ENCODE measurements around the gene MDGA2.
"Not testable (repeated sequence)": the region's sequence is repeated elsewhere in the genome, so short reads cannot be mapped to it uniquely, and the experiment has no call there.

The MDGA2 gene

DNA sequence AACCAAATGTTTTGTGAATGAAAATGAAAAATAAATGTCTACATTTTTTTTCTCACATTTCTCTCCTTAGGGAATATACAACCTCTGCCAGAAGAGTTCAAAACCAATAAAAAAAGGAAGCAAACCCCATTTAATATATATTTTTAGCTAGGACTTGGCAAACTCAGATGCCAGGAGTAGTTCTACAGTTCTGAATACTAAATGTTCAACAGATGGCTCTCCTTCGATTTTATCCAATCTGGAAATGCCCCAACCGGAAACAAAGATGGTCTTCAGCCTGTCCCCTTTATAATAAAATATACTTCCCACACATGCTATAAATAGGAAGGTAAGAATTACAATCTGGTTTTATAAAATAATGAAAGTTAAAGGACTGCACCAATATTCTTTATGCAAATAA, 330.4 kb downstream of the MDGA2 start:
- no peak for DNase-seq (ENCODE audit: low spot score)

DNA sequence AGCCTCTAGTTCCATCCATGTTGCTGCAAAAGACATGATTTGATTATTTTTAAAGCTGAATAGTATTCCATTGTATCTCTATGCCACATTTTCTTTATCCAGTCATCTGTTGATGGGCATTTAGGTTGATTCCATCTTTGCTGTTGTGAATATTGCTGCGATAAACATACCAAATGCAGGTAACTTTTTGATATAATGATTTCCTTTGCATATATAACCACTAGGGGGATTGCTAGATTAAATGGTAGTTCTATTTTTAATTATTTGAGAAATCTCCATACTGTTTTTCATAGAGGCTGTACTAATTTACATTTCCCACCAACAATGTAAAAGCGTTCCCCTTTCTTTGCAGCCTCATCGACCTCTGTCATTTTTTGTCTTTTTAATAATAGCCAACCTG, 342.5 kb downstream of the MDGA2 start:
- DNase-seq (ENCODE audit: low spot score): no peak

DNA sequence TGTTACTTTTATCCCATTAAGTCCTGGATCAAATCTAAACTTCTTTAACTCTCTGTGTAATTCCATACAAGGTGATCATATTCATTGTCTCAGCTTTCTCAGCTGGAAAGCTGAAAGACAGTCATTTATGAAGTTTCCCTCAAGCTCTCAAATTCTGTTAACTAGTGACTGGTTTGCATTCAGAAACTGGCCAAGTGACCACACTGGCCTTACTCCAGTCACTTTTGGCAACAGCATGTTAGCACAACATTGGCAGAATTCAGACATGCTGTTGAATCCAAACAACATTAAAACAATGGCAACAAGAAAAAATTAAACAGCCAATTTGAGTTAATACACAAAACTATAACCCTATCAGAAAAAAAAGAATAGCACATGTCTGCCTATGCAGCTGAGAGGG, 343.3 kb downstream of the MDGA2 start:
- no peak for DNase-seq (ENCODE audit: low spot score)

DNA sequence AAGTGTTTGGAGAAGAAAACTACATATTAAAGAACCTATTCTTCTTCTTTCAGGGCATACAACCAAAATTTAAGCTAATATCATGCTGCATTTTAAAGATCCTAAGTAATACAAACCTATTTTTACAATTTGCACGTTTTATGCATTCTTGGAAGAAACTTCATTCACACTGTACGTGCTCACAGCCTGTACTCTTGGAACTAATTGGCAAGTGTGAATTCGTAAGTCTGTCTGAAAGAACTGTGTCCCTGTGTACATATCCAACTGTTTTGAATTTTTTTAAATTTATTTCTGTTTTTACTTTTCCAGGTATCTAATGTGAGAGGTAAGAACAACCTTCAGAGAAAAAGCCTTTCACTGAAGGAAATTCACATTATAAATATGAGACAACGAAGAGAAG, 347.0 kb downstream of the MDGA2 start:
- DNase-seq (ENCODE audit: low spot score): no peak

DNA sequence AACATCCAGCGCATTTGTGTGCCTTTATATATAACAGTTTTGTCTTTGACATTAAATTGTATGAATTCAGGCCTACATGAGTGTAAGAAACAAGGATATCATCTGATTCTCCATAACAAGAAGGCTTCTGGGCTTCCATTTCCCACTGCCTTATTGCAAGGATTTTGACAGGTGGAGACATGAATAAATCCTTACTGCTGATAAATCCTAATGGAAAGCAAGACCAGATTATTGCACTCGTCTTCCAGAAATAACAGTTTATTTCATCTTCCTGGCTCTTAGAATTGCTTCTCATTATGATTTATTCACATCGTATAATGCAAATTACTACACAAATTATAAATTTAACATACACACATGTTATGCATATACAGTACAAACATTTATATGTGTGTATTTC, 348.1 kb downstream of the MDGA2 start:
- DNase-seq (ENCODE audit: low spot score): no peak

DNA sequence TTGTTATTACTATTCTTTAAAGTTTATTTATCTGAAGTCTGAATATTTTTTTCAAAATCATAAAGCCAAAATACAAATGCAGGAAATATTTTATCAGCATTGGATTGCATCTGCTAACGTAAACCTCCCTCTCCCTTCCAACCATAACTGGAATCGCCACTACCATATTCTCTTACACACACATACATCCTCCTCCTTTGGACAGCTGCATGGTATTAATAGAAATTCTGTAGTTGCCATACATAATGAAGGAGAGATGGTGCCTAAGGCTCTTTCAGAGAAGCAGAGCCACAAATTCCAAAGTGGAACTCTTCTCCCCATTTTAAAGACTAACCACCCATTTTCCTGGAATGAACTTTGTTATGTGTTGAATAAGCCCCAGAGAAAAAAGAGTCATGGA, 352.7 kb downstream of the MDGA2 start:
- no peak for DNase-seq (ENCODE audit: low spot score)

DNA sequence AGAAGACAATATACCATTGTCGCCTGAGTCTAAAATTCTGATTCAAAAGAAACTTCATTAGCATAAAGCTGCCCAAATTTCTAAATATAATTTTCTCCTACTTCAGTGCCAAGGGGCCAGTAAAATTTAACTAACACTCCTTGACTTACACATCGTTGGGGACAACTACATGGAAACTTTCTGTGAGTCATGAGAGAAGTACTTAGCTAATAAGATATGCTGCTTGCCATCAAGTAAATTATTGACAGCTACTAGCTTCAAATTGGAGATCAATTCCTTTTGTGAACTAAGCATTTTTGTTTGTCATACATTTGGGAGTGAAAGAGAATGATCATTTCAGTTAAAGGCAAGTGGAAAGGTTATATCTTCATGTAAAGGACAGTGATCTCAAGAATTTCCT, 373.3 kb downstream of the MDGA2 start:
- no peak for DNase-seq (ENCODE audit: low spot score)

DNA sequence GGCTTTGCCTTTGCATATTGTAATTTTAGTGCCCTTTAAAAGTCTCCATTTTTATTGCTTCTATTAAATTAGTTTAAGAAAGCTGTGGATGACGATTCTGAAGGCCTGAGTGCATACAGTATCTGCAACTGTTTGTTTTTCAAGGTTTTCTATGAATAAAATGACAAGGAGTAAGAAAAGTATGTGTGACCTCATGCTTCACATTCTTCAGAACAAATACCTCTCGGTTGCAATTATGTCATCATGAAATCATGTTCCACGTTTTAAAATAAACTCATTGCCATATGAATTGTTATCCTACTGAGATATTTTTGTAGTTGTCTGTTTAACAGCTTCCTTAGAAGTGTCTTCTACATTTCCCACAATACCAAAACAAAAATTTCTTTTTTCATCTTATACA, 374.6 kb downstream of the MDGA2 start:
- DNase-seq (ENCODE audit: low spot score): no peak

DNA sequence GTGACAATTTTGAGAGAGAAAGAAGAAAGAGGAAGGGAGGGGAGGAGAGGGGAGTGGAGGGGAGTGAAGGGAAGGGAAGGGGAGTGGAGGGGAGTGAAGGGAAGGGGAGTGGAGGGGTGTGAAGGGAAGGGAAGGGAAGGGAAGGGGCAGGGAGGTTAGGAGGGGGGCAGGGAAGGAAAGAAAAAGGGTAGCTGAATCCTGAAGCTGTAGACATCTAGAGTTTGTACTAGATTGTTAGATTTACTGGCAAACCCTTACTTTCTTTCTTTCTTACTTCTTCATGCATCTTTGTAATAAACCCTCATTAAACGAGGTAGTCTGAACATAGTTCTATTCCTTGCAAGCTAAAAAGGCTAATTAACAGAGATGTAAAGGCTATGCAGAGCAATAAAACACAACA, 378.0 kb downstream of the MDGA2 start:
- no peak for DNase-seq (ENCODE audit: low spot score)

DNA sequence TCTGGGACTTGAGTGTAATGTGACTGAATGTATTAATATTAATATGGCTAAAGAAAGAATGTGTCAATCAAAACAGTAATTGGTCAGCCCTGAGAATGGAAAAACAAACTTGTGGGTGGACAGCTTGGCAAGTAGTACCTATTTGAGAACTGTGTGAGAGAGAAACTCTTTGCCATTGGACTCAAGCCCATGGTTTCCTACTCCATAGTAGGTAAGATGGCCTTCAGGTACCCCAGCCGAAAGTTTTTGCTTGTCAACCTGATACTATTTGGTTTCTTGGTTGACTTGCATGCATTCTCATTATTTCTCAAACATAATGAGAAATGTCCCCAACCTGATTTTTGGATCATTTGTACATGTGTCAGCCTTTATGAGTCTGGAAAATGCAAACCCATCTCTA, 391.1 kb downstream of the MDGA2 start:
- DNase-seq (ENCODE audit: low spot score): no peak

DNA sequence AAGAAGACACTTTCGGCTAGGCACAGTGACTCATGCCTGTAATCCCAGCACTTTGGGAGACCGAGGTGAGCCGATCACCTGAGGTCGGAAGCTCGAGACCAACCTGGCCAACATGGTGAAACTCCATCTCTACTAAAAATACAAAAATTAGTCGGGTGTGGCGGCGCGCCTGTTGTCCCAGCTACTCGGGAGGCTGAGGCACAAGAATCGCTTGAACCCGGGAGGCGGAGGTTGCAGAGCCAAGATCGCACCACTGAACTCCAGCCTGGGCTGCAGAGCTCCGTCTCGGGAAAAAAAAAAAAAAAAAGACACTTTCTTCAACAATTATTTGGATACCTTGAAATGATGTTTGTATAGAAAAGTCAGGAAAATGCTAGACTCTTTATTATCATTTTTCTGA, 393.6 kb downstream of the MDGA2 start:
- not testable (repeated sequence) for DNase-seq (ENCODE audit: low spot score)

DNA sequence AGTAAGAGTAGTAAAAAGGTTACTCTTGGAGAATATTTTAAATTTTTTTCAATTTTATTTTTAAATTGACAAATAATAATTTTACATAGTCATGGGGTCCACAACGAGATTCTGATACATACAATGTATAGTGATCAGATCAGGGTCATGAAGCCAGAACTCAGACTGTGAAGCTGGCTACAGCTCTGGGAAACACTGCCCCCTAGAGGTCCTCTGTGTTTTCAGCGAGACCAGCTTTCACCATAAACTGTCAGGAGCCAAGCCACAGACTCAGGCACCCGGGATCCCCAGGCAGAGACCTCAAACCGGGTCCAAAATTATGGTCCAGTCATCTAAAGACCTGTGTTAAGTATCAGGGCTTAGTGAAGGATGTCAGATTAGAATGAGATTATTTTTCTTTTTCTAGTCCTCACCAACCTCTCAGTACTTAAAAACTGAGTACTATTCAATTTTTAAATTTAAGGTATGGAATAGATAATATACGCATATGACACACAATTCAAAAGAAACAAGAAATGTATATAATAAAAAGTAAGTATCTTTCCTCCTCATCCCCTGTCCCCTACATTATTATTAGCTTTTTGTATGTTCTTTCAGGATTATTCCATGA, 397.1 kb downstream of the MDGA2 start:
- peak; percentile 45 for DNase-seq (ENCODE audit: low spot score)

DNA sequence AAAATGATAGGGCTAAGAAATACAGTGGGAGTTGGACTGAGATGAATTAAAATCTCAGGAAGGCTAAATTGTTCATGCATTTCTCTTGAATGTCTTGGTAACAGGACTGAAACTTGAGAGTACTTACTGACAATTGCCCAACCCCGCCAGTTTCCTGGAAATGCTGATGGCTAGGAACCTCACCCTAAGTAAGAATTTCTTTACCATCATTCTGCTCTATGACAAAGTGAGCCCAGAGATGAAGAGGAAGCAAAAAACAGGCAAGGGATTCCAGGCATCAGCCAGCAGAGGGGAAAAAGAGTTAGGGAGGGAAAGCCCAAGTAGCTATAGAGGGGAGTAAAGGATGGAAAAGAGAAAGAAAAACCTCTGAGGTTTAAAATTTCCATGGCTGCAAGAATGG, 397.7 kb downstream of the MDGA2 start:
- no peak for DNase-seq (ENCODE audit: low spot score)

DNA sequence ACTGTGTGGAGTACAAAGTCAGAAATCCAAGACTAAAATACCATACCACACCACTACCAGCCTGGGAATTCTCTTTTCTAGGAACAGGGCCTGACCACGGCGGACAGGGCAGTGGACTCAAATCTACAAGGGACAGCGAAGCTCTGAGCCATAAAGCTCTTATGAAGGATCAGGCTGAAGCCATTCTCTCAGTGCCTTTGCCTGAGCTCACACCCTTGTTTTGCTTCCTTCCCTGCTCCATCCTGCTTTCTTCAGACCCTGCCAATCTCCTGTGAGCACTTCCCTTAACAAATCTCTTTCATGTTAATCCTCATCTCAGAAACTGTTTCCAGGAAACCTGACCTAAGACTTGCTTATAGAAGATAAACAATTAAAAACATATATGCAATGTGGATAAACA, 398.5 kb downstream of the MDGA2 start:
- no peak for DNase-seq (ENCODE audit: low spot score)

DNA sequence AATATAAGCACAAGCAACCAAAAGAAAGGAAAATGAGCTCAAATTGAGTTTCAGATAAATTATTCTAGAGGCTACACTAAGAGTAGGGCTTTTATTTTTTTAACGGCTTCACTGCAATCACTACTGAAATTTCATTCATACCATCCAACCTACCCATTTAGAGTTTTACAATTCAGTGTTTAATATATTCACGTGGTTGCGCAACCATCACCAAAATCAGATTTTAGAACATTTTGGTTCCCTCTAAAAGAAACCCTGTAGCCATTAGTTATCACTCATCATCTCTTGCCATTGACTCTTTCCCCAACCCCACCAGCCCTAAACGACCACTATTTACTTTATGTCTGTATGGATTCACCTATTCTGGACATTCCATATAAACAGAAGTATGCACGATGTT, 401.5 kb downstream of the MDGA2 start:
- no peak for DNase-seq (ENCODE audit: low spot score)

DNA sequence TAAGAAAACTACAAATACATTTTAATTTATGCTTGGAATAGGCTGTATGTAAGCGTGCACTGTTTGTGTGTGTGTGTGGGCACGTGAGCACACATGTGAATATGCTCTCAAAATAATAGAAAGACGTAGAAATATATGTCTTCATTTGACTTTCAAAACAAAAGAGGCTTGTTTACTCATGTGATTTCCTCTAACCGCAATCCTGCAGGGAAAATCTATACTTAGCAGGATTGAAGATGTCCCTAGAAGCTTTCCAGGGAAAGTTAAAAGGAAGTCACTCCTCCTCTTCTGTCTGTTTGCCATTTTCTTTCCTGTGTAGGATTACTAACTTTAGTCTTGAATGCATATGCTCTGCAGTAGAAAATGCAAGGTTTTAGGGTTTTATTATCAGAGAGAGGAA, 404.7 kb downstream of the MDGA2 start:
- DNase-seq (ENCODE audit: low spot score): no peak

DNA sequence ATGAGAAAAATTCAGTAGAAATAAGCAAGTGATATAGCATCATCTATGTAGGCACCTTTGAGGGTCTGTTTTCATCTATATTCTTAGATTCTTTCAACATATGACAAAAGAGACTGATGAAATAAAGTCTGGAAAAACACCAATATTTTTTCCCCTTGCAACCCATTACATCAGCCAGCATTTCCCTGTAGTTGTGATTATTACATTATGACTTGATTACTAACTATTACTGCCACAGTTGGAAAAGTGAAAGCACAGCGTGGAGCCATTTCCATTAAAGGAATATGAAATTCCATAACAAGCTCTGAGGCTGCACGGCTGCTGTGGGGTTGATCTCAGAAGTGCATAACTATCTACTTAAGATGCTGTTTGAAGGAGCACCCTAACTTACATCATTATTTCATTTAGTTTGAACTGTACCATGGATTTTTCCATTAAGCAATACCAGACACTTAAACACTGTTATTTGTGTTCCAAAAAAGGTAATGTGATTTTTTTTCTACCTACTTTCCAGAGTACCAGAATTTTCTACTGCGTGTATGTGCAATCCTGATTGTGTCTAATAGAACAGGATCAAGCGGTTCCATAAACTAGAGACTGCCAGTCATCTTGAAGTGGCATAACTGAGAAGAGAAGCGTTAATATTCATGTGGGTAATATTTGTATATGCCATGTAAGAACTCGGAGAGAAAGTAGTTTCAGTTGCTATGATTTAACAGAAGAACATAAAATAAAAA, 405.5 kb downstream of the MDGA2 start:
- no peak for DNase-seq (ENCODE audit: low spot score)

DNA sequence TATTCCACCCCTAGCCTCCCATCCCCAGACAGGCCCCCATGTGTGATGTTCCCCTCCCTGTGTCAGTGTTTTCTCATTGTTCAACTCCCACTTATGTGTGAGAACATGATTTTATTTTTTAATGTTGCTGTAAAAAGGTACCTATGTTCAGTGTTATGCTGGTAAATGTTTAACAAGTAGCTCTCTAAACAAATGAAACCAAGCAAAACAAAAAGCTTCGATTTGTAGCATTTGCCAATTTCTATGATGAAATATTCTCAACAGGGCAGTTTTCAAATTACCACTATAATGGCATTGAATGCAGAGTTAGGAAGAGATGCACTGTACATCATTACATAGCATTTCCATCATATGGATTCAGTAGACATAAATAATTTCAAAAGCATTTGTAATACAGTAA, 410.6 kb downstream of the MDGA2 start:
- DNase-seq (ENCODE audit: low spot score): no peak

DNA sequence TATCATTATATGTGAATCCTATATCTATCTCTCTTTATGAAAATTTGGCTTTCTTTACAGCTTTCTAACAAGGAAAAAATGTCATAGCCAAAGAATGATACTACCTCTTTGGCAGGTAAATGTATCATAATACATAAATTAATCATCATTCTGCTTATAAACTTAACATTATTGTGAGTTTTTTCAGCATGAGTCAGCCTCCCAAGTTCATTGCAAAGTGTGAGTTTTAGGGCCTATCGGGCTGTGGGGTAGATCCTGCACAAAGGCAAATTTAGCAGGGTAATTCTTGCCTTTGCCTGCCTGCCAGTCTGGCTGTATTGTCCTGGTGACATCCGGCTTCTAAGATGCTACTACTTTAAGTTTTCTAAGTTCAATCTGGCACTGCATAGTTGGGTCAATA, 412.6 kb downstream of the MDGA2 start:
- no peak for DNase-seq (ENCODE audit: low spot score)

DNA sequence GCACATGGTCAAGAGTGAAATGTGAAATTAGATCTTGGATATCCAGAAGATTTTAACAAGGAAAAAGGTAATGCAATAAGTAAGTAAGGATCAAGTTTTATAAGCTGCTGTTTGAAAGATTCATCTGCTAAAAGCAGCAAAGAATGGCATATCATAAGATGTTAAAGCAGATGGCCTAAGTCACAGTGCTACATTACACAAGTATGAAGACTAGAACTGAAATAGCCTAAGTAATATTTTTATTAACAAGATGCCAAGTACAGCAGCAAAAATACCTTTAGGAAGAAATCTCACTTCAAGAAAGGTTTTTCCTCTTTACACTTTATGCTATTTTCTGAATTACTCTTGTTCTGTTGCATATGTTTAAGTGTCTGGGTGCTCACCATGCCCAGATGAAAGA, 414.1 kb downstream of the MDGA2 start:
- DNase-seq (ENCODE audit: low spot score): no peak

DNA sequence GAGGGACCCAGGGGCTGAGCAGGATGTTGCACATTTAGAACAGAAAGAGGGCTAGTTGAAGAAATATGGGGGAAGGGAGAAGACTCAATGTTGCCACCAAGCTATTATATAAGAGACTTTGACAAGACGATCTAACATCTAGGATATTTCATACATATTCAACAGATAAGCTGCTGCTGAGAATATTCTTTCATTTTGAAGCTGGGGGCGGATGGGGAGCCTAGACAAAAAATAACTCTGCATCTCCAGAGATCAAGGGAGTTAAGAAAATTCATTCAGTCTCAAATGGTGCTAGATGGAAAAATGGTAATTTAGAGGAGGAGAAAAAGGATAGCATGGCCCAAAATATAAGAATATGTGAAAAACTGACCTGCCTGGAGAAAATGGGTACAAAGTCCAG, 415.6 kb downstream of the MDGA2 start:
- DNase-seq (ENCODE audit: low spot score): no peak

DNA sequence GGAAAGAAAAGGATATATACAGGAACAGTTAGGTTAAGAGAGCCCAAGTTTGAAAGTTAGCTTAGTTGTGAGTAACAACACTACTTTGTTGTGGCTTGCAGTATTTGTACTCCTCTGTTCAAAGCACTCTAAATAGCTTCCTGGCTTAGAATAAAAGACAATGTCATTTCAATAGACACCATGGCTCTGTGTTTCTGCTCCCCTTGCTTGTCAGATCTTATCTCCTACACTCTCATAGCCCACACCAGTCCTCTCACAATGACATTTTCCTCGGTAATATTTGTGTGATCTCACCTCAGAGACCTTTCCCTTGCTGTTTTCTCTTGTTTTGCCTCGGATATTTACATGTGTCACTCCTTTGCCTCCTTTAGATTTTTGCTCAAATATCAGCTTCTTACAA, 418.4 kb downstream of the MDGA2 start:
- peak; percentile 54 for DNase-seq (ENCODE audit: low spot score)

DNA sequence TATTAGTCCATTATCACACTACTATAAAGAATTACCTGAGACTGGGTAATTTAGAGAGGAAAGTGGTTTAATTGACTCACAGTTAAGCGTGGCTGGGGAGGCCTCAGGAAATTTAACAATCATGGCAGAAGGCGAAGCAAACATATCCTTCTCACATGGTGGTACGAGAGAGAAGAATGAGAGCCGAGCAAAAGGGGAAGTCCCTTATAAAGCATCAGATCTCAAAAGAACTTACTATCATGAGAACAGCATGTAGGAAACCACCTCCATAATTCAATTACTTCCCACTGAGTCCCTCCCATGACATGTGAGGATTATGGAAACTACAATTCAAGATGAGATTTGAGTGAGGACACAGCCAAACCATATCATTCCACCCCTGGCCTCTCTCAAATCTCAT, 422.6 kb downstream of the MDGA2 start:
- DNase-seq (ENCODE audit: low spot score): no peak

DNA sequence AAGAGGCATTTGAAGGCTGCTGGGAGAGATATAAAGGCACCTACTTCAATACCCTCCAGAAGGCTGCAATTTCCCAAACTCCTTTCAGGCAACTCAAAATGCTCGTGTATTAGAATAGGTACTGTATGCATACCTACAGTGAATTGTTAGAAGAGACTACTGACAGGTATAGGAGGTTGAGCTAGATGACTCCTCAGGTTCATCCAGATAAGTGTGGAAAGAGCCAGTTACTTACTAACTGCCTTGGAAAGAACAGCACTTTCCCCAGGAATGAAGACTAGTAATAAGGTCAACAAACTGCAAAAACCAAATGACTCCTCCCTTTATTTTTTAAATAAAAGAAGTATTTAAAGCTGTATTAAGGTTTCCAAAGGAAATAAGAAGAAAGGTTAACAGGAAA, 429.0 kb downstream of the MDGA2 start:
- no peak for DNase-seq (ENCODE audit: low spot score)

All from SK-N-DZ (cell line).